Activated CD8-positive, alpha-beta memory T cell treated with anti-CD3 and anti-CD28 coated beads for 4 hours (primary cell): ENCODE results near the gene HSFX2.
"Not testable (repeated sequence)": the region's sequence is repeated elsewhere in the genome, so short reads cannot be mapped to it uniquely, and the experiment has no call there.

Experiments
- DNase-seq, 2 donors: peaks; one replicate each; pipeline ENCODE4 v3.0.0-alpha.2; 2020; ENCODE audit warnings: low read depth in 2 of 2

The HSFX2 gene

GRCh38 chrX:149595214-149595613 is at the start of gene HSFX2:
Gene HSFX2, minus strand, starts transcription at chrX:149595314. Its CDS starts 614 bp downstream, at chrX:149594700.
- DNase-seq, result not testable (repeated sequence)

GRCh38 chrX:149643496-149643895 is 48.4 kb upstream of the HSFX2 start:
- DNase-seq, result no peak

GRCh38 chrX:149641835-149642234 is 46.7 kb upstream of the HSFX2 start:
- no peak for DNase-seq

GRCh38 chrX:149641432-149641831 is 46.3 kb upstream of the HSFX2 start:
- no peak for DNase-seq

- no peak for DNase-seq
Measured at GRCh38 chrX:149639568-149639967, 44.5 kb upstream of the HSFX2 start.

GRCh38 chrX:149638860-149639259 is 43.7 kb upstream of the HSFX2 start:
- DNase-seq, result no peak

GRCh38 chrX:149633511-149633910 is 38.4 kb upstream of the HSFX2 start:
- no peak for DNase-seq

- peak; percentile 39 to 41 for DNase-seq
Measured at GRCh38 chrX:149631234-149632165, 36.4 kb upstream of the HSFX2 start, which contains the start of gene TMEM185A. Gene TMEM185A, minus strand, starts transcription at chrX:149631792. Its CDS starts 212 bp downstream, at chrX:149631580.

GRCh38 chrX:149630681-149631233 is 35.6 kb upstream of the HSFX2 start:
- no peak for DNase-seq

GRCh38 chrX:149629730-149630387 is 34.7 kb upstream of the HSFX2 start:
- no peak for DNase-seq

GRCh38 chrX:149628768-149629167 is 33.7 kb upstream of the HSFX2 start:
- DNase-seq, result no peak

- no peak for DNase-seq
Measured at GRCh38 chrX:149628280-149628679, 33.2 kb upstream of the HSFX2 start.

- DNase-seq, result not testable (repeated sequence)
Measured at GRCh38 chrX:149626829-149627228, 31.7 kb upstream of the HSFX2 start.

GRCh38 chrX:149619662-149620061 is 24.5 kb upstream of the HSFX2 start:
- DNase-seq, result not testable (repeated sequence)

GRCh38 chrX:149618871-149619270 is 23.8 kb upstream of the HSFX2 start:
- DNase-seq, result no peak

- DNase-seq, result no peak
Measured at GRCh38 chrX:149611623-149612175, 16.6 kb upstream of the HSFX2 start.

GRCh38 chrX:149610511-149610910 is 15.4 kb upstream of the HSFX2 start:
- DNase-seq, result no peak

- DNase-seq, result no peak
Measured at GRCh38 chrX:149607699-149608098, 12.6 kb upstream of the HSFX2 start.

GRCh38 chrX:149605248-149605885 is 10.3 kb upstream of the HSFX2 start:
- not testable (repeated sequence) for DNase-seq

- not testable (repeated sequence) for DNase-seq
Measured at GRCh38 chrX:149598603-149599002, 3.5 kb upstream of the HSFX2 start.

- DNase-seq, result not testable (repeated sequence)
Measured at GRCh38 chrX:149595943-149596342, 829 bp upstream of the HSFX2 start.

GRCh38 chrX:149590993-149591392 is 4.1 kb downstream of the HSFX2 start:
- DNase-seq, result not testable (repeated sequence)
